Neutrophil (primary cell): ENCODE measurements around the gene IDE.

Source experiments
- H3K27ac ChIP-seq: fragments of 200-600 bp; sonication (generic); 2 replicates; pipeline ENCODE4 v1.5.1; 2016; ENCODE audit warnings: mild to moderate bottlenecking, moderate library complexity
- H3K27me3 ChIP-seq: fragments of 200-600 bp; sonication (generic); 2 replicates; pipeline ENCODE4 v1.6.0; 2016; ENCODE audit warnings: mild to moderate bottlenecking
- H3K36me3 ChIP-seq: fragments of 200-600 bp; sonication (generic); 2 replicates; pipeline ENCODE4 v1.5.1; 2017
- H3K4me1 ChIP-seq, 2 experiments: fragments of 200-600 bp in 1 of 2; sonication (generic) in 1 of 2; 1 replicate in 1 of 2; 2 replicates in 1 of 2; pipeline versions ENCODE4 v1.5.1 to v1.6.1; 2013 to 2016; ENCODE audit warnings: low read depth in 1 of 2, low read length in 1 of 2, mild to moderate bottlenecking in 1 of 2, moderate library complexity in 1 of 2; ENCODE audit not compliant: control insufficient read depth in 1 of 2, insufficient read depth in 1 of 2
- H3K4me3 ChIP-seq, 2 experiments: fragments of 200-600 bp in 1 of 2; sonication (generic) in 1 of 2; 1 replicate in 1 of 2; 2 replicates in 1 of 2; pipeline ENCODE4 v1.5.1; 2013 to 2016; ENCODE audit warnings: low read depth in 1 of 2, low read length in 1 of 2, mild to moderate bottlenecking in 1 of 2, moderate library complexity in 1 of 2
- H3K9me3 ChIP-seq: fragments of 200-600 bp; sonication (generic); 2 replicates; pipeline ENCODE4 v1.5.1; 2016
- CTCF ChIP-seq: fragments of 200-600 bp; sonication (generic); IDR thresholded peaks from 2 replicates; pipeline ENCODE4 v1.5.1; 2016; ENCODE audit warnings: antibody characterized with exemption

The IDE gene

GRCh38 chr10:92573798-92574547, at the start of gene IDE:
Gene IDE (minus strand): TSS chr10:92574093. CDS start chr10:92574019, 74 bp downstream.
- peak; percentile 76 for TF ChIP-seq CTCF
- no peaks in the 10 kb centered on the region for H3K36me3 ChIP-seq
- H3K27ac ChIP-seq = peak within 1 kb of the TSS; percentile 75
- peaks cover 29 to 38% of the 10 kb centered on the region in 2 experiments for H3K4me1 ChIP-seq
- no peaks in the 10 kb centered on the region for H3K9me3 ChIP-seq
- peak within 1 kb of the TSS; percentile 87 to 95 for H3K4me3 ChIP-seq
- H3K27me3 ChIP-seq = no peaks in the 10 kb centered on the region

- H3K27ac ChIP-seq = no peak overlapping the region
- H3K4me1 ChIP-seq = no peaks in the 10 kb centered on the region
- no peak for TF ChIP-seq CTCF
- peaks cover 26% of the 10 kb centered on the region for H3K36me3 ChIP-seq
- H3K9me3 ChIP-seq = no peaks in the 10 kb centered on the region
- no peaks in the 10 kb centered on the region for H3K27me3 ChIP-seq
- H3K4me3 ChIP-seq = no peak overlapping the region
These were observed 45.5 kb upstream of the IDE start for GRCh38 chr10:92619368-92619767.

- Histone ChIP-seq H3K36me3 (peaks cover 9% of the 10 kb centered on the region), H3K9me3 (no peaks in the 10 kb centered on the region), H3K27ac (no peak overlapping the region), H3K27me3 (no peaks in the 10 kb centered on the region), H3K4me3 (no peak overlapping the region), H3K4me1 (no peaks in the 10 kb centered on the region)
- no peak for TF ChIP-seq CTCF
These were observed 41.6 kb upstream of the IDE start for GRCh38 chr10:92615515-92615914.

GRCh38 chr10:92604841-92605240, 30.9 kb upstream of the IDE start:
- no peaks in the 10 kb centered on the region for H3K9me3 ChIP-seq
- peaks cover 8% of the 10 kb centered on the region for H3K36me3 ChIP-seq
- TF ChIP-seq CTCF = no peak
- H3K4me1 ChIP-seq = no peaks in the 10 kb centered on the region
- no peak overlapping the region for H3K4me3 ChIP-seq
- H3K27me3 ChIP-seq = no peaks in the 10 kb centered on the region
- no peak overlapping the region for H3K27ac ChIP-seq

GRCh38 chr10:92598321-92598720, 24.4 kb upstream of the IDE start:
- H3K27me3 ChIP-seq = no peaks in the 10 kb centered on the region
- H3K27ac ChIP-seq = no peak overlapping the region
- H3K9me3 ChIP-seq = no peaks in the 10 kb centered on the region
- H3K4me3 ChIP-seq = no peak overlapping the region
- no peak for TF ChIP-seq CTCF
- H3K36me3 ChIP-seq = no peaks in the 10 kb centered on the region
- peaks cover 23 to 26% of the 10 kb centered on the region in 2 experiments for H3K4me1 ChIP-seq
